Activated CD8-positive, alpha-beta memory T cell treated with anti-CD3 and anti-CD28 coated beads, Interleukin-2, amount 50 U/mL, for 1 hour (primary cell): ENCODE results near the gene SLC2A11.
"Not testable (repeated sequence)": the region's sequence is repeated elsewhere in the genome, so short reads cannot be mapped to it uniquely, and the experiment has no call there.

Source experiments
- DNase-seq: peaks from one replicate; pipeline ENCODE4 v3.0.0-alpha.2; 2020; ENCODE audit errors: extremely low read depth

SLC2A11 gene

DNA sequence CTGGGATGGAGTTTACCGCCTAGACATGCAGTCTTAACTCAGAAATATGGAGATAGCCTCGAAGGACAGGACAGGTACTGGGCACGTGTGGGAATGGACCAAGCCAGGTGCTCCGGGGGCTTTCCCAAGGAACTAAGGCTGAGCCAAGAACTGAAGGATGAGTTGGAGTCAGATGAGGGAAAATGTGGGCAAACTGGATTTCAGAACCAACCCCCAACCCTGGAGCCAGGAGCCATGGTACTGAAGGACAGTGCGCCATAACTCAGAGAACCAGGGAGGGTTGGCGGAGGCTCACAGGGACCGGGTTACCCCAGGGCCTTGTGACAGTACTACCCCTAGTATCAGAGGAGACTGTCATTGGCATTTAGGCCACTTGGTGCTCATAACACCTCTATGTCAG lies 34.1 kb downstream of the SLC2A11 start:
- no peak for DNase-seq

- no peak for DNase-seq
Measured at GRCh38 chr22:23892130-23892529, 34.5 kb downstream of the SLC2A11 start.

DNA sequence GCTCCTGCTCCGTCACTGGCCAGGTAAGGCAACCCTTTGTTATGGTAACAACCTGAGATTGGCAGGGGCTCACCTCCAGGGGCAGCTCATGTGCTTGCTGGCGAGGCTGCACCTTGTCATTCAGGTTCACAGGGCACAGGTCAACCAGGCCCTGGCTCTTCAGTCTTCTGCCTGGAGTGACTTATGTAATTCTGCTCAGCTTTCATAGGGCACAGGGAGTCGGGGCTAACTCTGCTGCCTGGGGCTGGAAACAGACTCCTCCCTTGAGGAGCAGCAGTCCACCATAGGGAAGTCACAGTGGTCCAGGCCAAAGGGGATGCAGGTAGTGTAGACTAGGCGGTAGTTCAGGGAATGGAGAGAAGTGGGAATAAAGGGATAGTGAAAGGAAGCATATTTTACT lies 35.0 kb downstream of the SLC2A11 start:
- no peak for DNase-seq

DNA sequence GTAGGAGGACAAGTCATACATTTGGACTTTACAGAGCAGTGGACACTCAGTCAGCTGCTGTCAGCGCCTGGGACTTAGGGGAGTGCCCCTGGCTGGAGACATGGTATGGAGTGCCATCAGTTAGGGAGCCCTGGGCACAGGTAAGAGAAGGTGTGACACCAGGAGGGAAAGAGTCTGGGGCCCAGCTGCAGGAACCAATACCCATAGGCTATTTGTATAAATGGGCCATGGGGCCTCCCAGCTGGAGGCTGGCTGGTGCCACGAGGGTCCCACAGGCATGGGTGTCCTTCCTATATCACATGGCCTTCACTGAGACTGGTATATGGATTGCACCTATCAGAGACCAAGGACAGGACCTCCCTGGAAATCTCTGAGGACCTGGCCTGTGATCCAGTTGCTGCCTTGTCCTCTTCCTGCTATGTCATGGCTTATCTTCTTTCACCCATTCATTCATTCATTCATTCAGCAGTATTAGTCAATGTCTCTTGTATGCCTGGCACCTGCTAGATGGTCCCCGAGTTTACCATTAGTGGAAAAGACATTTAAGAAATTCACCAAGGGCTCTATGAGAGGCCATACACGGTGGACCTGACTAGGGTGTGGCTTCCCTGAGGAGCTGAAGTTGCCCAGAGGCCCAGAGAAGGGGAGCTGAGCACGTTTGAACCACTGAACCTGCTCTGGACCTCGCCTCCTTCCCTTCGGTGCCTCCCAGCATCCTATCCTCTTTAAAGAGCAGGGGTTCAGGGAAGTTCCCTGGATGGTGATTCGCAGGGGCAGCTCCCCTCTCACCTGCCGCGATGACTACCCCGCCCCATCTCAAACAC lies 35.7 kb downstream of the SLC2A11 start:
- DNase-seq: no peak

DNA sequence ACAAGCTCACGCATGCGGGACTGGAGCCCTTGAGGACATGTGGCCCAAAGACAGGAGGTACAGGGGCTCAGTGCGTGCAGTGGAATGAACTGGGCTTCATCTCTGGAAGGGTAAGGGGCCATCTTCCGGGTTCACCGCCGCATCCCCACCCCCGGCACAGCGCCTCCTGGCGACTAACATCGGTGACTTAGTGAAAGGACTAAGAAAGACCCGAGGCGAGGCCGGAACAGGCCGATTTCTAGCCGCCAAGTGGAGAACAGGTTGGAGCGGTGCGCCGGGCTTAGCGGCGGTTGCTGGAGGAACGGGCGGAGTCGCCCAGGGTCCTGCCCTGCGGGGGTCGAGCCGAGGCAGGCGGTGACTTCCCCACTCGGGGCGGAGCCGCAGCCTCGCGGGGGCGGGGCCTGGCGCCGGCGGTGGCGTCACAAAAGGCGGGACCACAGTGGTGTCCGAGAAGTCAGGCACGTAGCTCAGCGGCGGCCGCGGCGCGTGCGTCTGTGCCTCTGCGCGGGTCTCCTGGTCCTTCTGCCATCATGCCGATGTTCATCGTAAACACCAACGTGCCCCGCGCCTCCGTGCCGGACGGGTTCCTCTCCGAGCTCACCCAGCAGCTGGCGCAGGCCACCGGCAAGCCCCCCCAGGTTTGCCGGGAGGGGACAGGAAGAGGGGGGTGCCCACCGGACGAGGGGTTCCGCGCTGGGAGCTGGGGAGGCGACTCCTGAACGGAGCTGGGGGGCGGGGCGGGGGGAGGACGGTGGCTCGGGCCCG lies 36.5 kb downstream of the SLC2A11 start, which contains the start of gene MIF:
Gene MIF, plus strand, starts transcription at position 439 of the 765 bp plus-strand sequence. Its CDS starts 92 bp downstream, at position 531.
- peak; percentile 55 for DNase-seq

- no peak for DNase-seq
Measured at GRCh38 chr22:23894710-23895598, 37.3 kb downstream of the SLC2A11 start.

GRCh38 chr22:23895599-23896144 lies 38.0 kb downstream of the SLC2A11 start:
- no peak for DNase-seq

- no peak for DNase-seq
Measured at GRCh38 chr22:23896166-23896522, 38.5 kb downstream of the SLC2A11 start.

DNA sequence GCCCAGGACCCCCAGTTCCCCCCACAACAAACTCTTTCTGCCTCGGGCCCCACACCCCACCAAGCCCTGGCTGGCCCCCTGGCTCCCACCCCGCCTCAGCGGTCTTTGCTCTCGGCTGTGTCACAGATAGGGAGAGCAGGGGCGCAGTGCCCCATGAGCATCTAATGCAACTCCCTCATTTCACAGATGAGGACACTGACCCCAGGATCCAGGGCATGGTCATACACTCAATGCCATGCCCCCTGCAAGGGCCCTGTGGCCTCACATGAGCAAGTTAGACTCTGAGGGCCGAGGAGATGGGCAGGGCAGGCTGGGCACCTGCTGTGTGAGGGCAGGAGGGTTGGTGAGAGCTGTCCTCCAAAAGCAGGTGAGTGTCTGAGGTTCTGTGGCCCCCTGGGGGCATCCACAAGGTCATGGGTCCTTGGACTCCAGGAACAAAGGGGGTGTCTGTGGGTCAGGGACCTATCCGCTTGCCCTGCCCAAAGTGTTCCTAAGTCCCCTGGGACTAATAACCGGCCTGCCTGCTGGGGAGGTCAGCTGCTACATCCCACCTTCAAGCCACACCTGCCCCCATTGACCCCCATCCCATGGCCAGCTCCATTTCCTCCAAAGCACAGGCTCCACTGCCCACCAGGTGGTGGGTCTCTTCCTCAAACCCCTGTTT lies 39.0 kb downstream of the SLC2A11 start:
- DNase-seq: no peak

- no peak for DNase-seq
Measured at GRCh38 chr22:23897320-23897719, 39.6 kb downstream of the SLC2A11 start.

- DNase-seq: no peak
Measured at GRCh38 chr22:23898006-23898974, 40.6 kb downstream of the SLC2A11 start.

- DNase-seq: no peak
Measured at GRCh38 chr22:23899042-23899745, 41.5 kb downstream of the SLC2A11 start.

DNA sequence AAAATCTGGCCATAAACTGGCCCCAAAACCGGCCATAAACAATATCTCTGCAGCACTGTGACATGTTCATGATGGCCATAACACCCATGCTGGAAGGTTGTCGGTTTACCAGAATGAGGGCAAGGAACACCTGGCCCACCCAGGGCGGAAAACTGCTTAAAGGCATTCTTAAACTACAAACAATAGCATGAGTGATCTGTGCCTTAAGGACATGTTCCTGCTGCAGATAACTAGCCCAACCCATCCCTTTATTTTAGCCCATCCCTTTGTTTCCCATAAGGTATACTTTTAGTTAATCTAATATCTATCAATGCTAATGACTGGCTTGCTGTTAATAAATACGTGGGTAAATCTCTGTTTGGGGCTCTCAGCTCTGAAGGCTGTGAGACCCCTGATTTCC lies 42.6 kb downstream of the SLC2A11 start:
- not testable (repeated sequence) for DNase-seq

GRCh38 chr22:23901600-23901999 lies 43.9 kb downstream of the SLC2A11 start:
- no peak for DNase-seq

DNA sequence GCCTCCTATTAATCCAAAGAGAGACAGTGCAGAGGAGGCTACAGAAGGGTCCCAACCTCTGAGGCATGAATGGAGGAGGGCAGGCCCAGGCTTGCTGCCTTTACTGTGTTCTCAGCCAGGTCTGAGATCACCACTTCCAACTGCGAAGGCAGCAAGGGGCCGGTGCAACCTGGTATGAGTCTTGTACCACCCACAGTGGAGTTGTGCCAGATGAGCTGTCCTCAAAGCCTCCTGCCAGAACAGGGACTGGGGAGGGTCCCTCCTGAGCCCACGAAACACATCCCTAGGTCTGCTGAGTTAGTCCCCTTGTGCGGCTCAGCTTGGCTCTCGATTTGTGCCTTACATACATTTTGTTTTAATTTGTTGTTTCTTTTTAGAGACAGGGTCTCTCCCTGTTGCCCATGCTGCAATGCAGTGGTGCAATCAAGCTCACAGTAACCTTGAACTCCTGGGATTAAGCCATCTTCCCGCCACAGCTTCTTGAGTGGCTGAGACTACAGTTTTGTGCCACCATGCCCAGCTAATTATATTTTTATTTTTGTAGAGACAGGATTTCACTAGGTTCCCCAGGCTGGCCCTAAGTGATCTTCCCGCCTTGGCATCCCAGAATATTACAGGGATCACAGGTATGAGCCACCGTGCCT lies 45.8 kb downstream of the SLC2A11 start:
- DNase-seq: no peak

- DNase-seq: no peak
Measured at GRCh38 chr22:23904573-23905254, 47.0 kb downstream of the SLC2A11 start.

- no peak for DNase-seq
Measured at GRCh38 chr22:23906641-23907040, 49.0 kb downstream of the SLC2A11 start.

DNA sequence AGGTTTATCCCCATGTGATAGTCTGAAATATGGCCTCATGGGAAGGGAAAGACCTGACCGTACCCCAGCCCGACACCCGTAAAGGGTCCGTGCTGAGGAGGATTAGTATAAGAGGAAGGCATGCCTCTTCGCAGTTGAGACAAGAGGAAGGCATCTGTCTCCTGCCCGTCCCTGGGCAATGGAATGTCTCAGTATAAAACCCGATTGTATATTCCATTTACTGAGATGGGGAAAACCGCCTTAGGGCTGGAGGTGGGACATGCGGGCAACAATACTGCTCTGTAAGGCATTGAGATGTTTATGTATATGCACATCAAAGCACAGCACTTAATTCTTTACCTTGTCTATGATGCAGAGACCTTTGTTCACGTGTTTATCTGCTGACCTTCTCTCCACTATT lies 49.7 kb downstream of the SLC2A11 start:
- not testable (repeated sequence) for DNase-seq
